HEK293 (cell line): ENCODE measurements around the gene ABCA2.

Experiments used
- CTCF ChIA-PET: fragments of 350-600 bp; formaldehyde crosslinking; extraction: SDS; loops from one replicate; lab custom pipeline; 2021; ENCODE audit warnings: antibody characterized with exemption; lab: Yijun Ruan, JAX
- POLR2A ChIA-PET: fragments of 300-600 bp; formaldehyde crosslinking; extraction: SDS; loops from one replicate; lab custom pipeline; 2020; ENCODE audit warnings: antibody characterized with exemption, inconsistent platforms; lab: Yijun Ruan, JAX
- H3K27ac ChIP-seq: fragments of 200-500 bp; sonication (Bioruptor generic); 2 replicates; pipeline ENCODE4 v1.5.1; 2014; ENCODE audit warnings: low read depth, low read length, control low read depth, inconsistent platforms; ENCODE audit errors: extremely low read depth
- H3K36me3 ChIP-seq, 2 experiments: fragments of 200-500 bp in 1 of 2; sonication (Bioruptor generic) in 1 of 2; 1 replicate in 1 of 2; 2 replicates in 1 of 2; pipeline ENCODE4 v1.5.1; 2014 to 2017; ENCODE audit warnings: inconsistent platforms in 2 of 2, low read length in 2 of 2; ENCODE audit not compliant: control insufficient read depth in 2 of 2, insufficient read depth in 1 of 2
- H3K4me1 ChIP-seq: fragments of 200-500 bp; sonication (Bioruptor generic); 2 replicates; pipeline ENCODE4 v1.5.1; 2014; ENCODE audit warnings: mild to moderate bottlenecking, low read length, inconsistent platforms; ENCODE audit not compliant: control insufficient read depth, insufficient read depth
- H3K4me3 ChIP-seq: 2 replicates; pipeline ENCODE4 v1.5.1; 2011; ENCODE audit warnings: low read depth, mild to moderate bottlenecking, control low read depth, low read length, moderate library complexity
- H3K9me3 ChIP-seq: fragments of 200-500 bp; sonication (Bioruptor generic); 2 replicates; pipeline ENCODE4 v1.5.1; 2014; ENCODE audit warnings: low read depth, low read length, inconsistent platforms; ENCODE audit not compliant: control insufficient read depth, insufficient read depth
- GLI4 ChIP-seq: fragments of 450-650 bp; formaldehyde crosslinking; IDR thresholded peaks from 2 replicates; pipeline ENCODE4 v1.5.1; 2016; ENCODE audit warnings: missing biosample characterization, missing genetic modification characterization
- GLIS2 ChIP-seq: fragments of 450-650 bp; formaldehyde crosslinking; IDR thresholded peaks from 2 replicates; pipeline ENCODE4 v1.5.1; 2016; ENCODE audit warnings: missing biosample characterization, missing genetic modification characterization
- HIC1 ChIP-seq: fragments of 450-650 bp; formaldehyde crosslinking; IDR thresholded peaks from 2 replicates; pipeline ENCODE4 v1.5.1; 2016; ENCODE audit warnings: missing biosample characterization, missing genetic modification characterization
- KLF1 ChIP-seq: fragments of 450-650 bp; formaldehyde crosslinking; IDR thresholded peaks from 2 replicates; pipeline ENCODE4 v1.5.1; 2016; ENCODE audit warnings: missing biosample characterization, missing genetic modification characterization
- KLF17 ChIP-seq: fragments of 450-650 bp; formaldehyde crosslinking; IDR thresholded peaks from 2 replicates; pipeline ENCODE4 v1.5.1; 2016; ENCODE audit warnings: missing biosample characterization, missing genetic modification characterization
- KLF7 ChIP-seq: fragments of 450-650 bp; formaldehyde crosslinking; IDR thresholded peaks from 2 replicates; pipeline ENCODE4 v1.5.1; 2016; ENCODE audit warnings: missing biosample characterization, missing genetic modification characterization, borderline replicate concordance
- REST ChIP-seq: fragments of 450-650 bp; formaldehyde crosslinking; IDR thresholded peaks from 2 replicates; pipeline ENCODE4 v1.5.1; 2016; ENCODE audit warnings: missing biosample characterization, missing genetic modification characterization
- ZBTB10 ChIP-seq: fragments of 450-650 bp; formaldehyde crosslinking; IDR thresholded peaks from 2 replicates; pipeline ENCODE4 v1.5.1; 2016; ENCODE audit warnings: missing biosample characterization, missing genetic modification characterization
- ZBTB7A ChIP-seq: fragments of 450-650 bp; formaldehyde crosslinking; IDR thresholded peaks from 2 replicates; pipeline ENCODE4 v1.5.1; 2016; ENCODE audit warnings: low read depth, missing biosample characterization, missing genetic modification characterization
- ZNF169 ChIP-seq: fragments of 450-650 bp; formaldehyde crosslinking; IDR thresholded peaks from 2 replicates; pipeline ENCODE4 v1.5.1; 2016; ENCODE audit warnings: missing biosample characterization, missing genetic modification characterization
- ZNF600 ChIP-seq: fragments of 450-650 bp; formaldehyde crosslinking; IDR thresholded peaks from 2 replicates; pipeline ENCODE4 v1.5.1; 2016; ENCODE audit warnings: missing biosample characterization, missing genetic modification characterization
- ZNF837 ChIP-seq: fragments of 450-650 bp; formaldehyde crosslinking; IDR thresholded peaks from 2 replicates; pipeline ENCODE4 v1.5.1; 2016; ENCODE audit warnings: missing biosample characterization, missing genetic modification characterization
- ZSCAN4 ChIP-seq: fragments of 450-650 bp; formaldehyde crosslinking; IDR thresholded peaks from 2 replicates; pipeline ENCODE4 v1.5.1; 2017; ENCODE audit warnings: missing biosample characterization, missing genetic modification characterization

Gene ABCA2

GRCh38 chr9:136964171-136964689 lies 63.8 kb downstream of the ABCA2 start:
- POLR2A ChIA-PET: no interaction called here
- H3K9me3 ChIP-seq: no peaks in the 10 kb centered on the region
- TF ChIP-seq KLF17 (tag by site-specific recombination) (0 out of 2 replicates have a peak, but pooled peaks have one; percentile 47), REST (peak; percentile 91), ZSCAN4 (tag by site-specific recombination) (no peak), HIC1 (tag by site-specific recombination) (0 out of 2 replicates have a peak, but pooled peaks have one; percentile 29), GLI4 (tag by site-specific recombination) (no peak), GLIS2 (peak; percentile 48; the same call in 1 of the 2 replicates), ZNF837 (tag by site-specific recombination) (no peak), ZBTB10 (no peak; the same call in 1 of the 2 replicates), ZNF600 (tag by site-specific recombination) (0 out of 2 replicates have a peak, but pooled peaks have one; percentile 14), KLF1 (tag by site-specific recombination) (peak; percentile 99), KLF7 (peak; percentile 74), ZNF169 (tag by site-specific recombination) (no peak)
- TF ChIP-seq, all 188 proteins: peak for 7
- Histone ChIP-seq H3K4me3 (no peak overlapping the region), H3K36me3 (no peaks in the 10 kb centered on the region), H3K27ac (no peak overlapping the region), H3K4me1 (no peaks in the 10 kb centered on the region)
- CTCF ChIA-PET: interaction anchor here (0.6 to 1.7 kb wide), 6 partner anchors 13 to 102 kb away, joined by 3 to 11 read pairs (median 4); partner anchors contain the start of genes C8G and PTGDS

GRCh38 chr9:136963751-136964150 lies 64.3 kb downstream of the ABCA2 start:
- Histone ChIP-seq H3K36me3 (no peaks in the 10 kb centered on the region), H3K4me1 (no peaks in the 10 kb centered on the region), H3K27ac (no peak overlapping the region), H3K4me3 (no peak overlapping the region), H3K9me3 (no peaks in the 10 kb centered on the region)
- TF ChIP-seq ZBTB7A (tag by site-specific recombination): no peak
- ChIA-PET CTCF (interaction anchor here (0.6 to 2.1 kb wide), 4 partner anchors 13 to 181 kb away, joined by 3 to 9 read pairs (median 3); partner anchors contain the start of gene PTGDS), POLR2A (no interaction called here)
